ENCODE results near the gene PCDH9.

PCDH9 gene

DNA sequence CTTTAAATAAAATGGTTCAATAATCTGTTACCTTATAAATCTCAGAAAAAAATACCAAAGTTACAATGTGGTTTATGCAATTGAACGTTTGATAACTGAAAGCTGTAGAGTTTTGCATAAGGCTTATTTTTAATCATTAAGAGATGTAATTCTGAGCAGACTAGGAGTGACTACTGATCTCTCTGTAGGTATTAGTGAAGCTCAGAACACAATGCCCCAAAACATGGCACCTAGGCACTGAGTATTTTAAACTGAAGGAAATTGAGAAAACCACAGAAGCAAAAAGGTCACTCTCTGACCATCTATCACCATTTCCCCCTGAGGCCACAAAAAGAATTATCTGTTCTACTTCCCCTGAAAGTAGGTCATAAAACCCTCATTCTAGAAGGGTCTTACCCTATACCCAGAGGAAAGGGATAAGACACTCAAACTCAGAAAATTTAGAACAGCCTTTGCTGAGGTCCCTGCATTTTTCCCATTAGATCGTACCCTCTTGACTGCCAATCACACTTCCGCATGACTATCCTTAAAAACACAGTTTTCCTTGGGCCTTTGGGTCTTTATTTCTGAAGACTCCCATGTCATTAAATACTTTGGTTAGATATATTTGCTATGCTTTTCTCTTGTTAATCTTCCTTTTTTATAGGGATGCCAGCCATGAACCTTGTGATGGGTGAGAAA lies 158.1 kb downstream of the PCDH9 start:
- TF ChIP-seq, protein P1, sequence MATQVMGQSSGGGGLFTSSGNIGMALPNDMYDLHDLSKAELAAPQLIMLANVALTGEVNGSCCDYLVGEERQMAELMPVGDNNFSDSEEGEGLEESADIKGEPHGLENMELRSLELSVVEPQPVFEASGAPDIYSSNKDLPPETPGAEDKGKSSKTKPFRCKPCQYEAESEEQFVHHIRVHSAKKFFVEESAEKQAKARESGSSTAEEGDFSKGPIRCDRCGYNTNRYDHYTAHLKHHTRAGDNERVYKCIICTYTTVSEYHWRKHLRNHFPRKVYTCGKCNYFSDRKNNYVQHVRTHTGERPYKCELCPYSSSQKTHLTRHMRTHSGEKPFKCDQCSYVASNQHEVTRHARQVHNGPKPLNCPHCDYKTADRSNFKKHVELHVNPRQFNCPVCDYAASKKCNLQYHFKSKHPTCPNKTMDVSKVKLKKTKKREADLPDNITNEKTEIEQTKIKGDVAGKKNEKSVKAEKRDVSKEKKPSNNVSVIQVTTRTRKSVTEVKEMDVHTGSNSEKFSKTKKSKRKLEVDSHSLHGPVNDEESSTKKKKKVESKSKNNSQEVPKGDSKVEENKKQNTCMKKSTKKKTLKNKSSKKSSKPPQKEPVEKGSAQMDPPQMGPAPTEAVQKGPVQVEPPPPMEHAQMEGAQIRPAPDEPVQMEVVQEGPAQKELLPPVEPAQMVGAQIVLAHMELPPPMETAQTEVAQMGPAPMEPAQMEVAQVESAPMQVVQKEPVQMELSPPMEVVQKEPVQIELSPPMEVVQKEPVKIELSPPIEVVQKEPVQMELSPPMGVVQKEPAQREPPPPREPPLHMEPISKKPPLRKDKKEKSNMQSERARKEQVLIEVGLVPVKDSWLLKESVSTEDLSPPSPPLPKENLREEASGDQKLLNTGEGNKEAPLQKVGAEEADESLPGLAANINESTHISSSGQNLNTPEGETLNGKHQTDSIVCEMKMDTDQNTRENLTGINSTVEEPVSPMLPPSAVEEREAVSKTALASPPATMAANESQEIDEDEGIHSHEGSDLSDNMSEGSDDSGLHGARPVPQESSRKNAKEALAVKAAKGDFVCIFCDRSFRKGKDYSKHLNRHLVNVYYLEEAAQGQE (IDR thresholded peaks at IDR 0.05; ENCODE audit: insufficient read depth in 1 of 2, low read depth in 2 of 2, low read length in 2 of 2): no peak
- TF ChIP-seq TAF1 (IDR thresholded peaks at IDR 0.05; ENCODE audit: borderline replicate concordance, insufficient read depth, low read length): no peak
- TF ChIP-seq POLR2AphosphoS5 (IDR thresholded peaks at IDR 0.05; ENCODE audit: low read depth, low read length): no peak
- no peak for TF ChIP-seq FOXP2 (optimal IDR thresholded peaks at IDR 0.05; ENCODE audit: borderline replicate concordance, extremely low read depth, extremely low read length, insufficient read depth)
- no peak for TF ChIP-seq SIN3A (IDR thresholded peaks at IDR 0.05; ENCODE audit: borderline replicate concordance, insufficient read depth, low read length)

DNA sequence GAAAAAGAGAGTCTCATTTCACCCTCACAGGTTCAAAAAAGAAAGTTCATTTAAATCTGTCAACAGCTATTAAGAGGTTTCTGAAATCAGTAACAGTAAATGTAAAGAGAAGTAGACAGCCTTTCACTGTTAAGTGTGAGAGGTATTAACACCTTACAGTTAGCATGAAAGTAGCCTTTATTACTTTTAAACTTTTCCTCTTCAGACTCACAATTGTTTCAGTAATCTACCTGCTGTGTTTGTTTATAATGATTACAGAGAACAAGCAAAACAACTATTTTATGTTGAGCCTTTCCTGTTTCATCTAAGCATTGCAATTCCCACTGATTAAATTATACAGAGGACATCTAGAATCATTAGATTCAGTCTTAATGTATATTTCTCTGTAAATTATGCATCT lies 159.8 kb downstream of the PCDH9 start:
- TF ChIP-seq FOXP2 (optimal IDR thresholded peaks at IDR 0.05; ENCODE audit: borderline replicate concordance, extremely low read depth, extremely low read length, insufficient read depth) (no peak), POLR2AphosphoS5 (IDR thresholded peaks at IDR 0.05; ENCODE audit: low read depth, low read length) (no peak), SIN3A (IDR thresholded peaks at IDR 0.05; ENCODE audit: borderline replicate concordance, insufficient read depth, low read length) (no peak), TAF1 (IDR thresholded peaks at IDR 0.05; ENCODE audit: borderline replicate concordance, insufficient read depth, low read length) (no peak)
- TF ChIP-seq, protein P1 (IDR thresholded peaks at IDR 0.05; ENCODE audit: insufficient read depth in 1 of 2, low read depth in 2 of 2, low read length in 2 of 2): no peak

DNA sequence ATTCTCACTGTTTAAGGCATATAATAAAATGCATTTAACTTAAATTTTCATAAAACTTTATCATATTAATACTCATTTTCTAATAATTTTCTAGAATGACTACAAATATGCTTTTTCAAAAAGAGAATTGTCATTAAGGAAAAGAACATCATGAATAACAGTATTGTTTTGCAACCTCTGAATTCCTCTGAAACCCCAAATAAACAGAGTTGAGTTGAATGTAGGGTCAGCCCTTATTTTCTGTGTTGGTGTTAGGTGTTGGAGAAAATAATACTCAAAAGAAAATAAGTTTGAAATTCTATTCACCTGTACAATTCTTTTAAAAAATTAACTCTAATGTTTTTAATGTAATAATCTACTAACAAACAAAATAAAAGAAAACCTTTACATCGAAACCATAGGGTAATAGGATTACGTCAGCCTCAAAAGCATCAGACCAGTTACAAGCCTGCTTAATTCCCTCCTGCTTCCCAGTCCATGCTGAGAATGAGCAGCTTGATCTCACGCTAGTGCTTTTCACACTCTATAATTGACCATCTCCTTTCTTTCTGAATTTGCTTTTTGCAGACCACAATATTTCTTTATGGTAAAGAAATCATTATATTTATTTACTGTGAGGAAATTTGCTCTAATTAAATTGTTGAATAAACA lies 160.9 kb downstream of the PCDH9 start:
- TF ChIP-seq SIN3A (IDR thresholded peaks at IDR 0.05; ENCODE audit: borderline replicate concordance, insufficient read depth, low read length): no peak
- no peak for TF ChIP-seq POLR2AphosphoS5 (IDR thresholded peaks at IDR 0.05; ENCODE audit: low read depth, low read length)
- no peak for TF ChIP-seq TAF1 (IDR thresholded peaks at IDR 0.05; ENCODE audit: borderline replicate concordance, insufficient read depth, low read length)
- TF ChIP-seq, protein P1 (IDR thresholded peaks at IDR 0.05; ENCODE audit: insufficient read depth in 1 of 2, low read depth in 2 of 2, low read length in 2 of 2): no peak
- no peak for TF ChIP-seq FOXP2 (optimal IDR thresholded peaks at IDR 0.05; ENCODE audit: borderline replicate concordance, extremely low read depth, extremely low read length, insufficient read depth)

DNA sequence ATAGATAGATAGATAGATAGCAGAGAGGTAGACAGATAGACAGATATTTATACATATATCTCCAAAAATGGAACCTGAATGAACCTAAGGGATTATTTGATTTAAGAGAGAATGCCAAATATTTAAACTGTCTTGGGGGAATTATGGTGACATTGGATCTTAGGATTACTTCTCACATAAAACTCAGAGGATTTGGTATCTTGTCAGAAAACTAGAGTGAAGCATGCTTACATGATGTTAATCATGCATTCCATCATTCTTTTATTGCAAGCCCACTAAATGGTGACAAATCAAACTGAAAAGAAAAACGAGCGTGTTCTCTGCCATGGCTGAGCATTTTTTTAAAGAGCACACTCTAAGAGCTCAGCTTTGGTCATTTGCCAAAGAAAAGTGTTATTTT lies 165.2 kb downstream of the PCDH9 start:
- TF ChIP-seq POLR2AphosphoS5 (IDR thresholded peaks at IDR 0.05; ENCODE audit: low read depth, low read length) (no peak), FOXP2 (optimal IDR thresholded peaks at IDR 0.05; ENCODE audit: borderline replicate concordance, extremely low read depth, extremely low read length, insufficient read depth) (no peak), TAF1 (IDR thresholded peaks at IDR 0.05; ENCODE audit: borderline replicate concordance, insufficient read depth, low read length) (no peak), SIN3A (IDR thresholded peaks at IDR 0.05; ENCODE audit: borderline replicate concordance, insufficient read depth, low read length) (no peak)
- TF ChIP-seq, protein P1 (IDR thresholded peaks at IDR 0.05; ENCODE audit: insufficient read depth in 1 of 2, low read depth in 2 of 2, low read length in 2 of 2): no peak
